ENCODE results near the gene ABAT.

- TF ChIP-seq, protein P1, sequence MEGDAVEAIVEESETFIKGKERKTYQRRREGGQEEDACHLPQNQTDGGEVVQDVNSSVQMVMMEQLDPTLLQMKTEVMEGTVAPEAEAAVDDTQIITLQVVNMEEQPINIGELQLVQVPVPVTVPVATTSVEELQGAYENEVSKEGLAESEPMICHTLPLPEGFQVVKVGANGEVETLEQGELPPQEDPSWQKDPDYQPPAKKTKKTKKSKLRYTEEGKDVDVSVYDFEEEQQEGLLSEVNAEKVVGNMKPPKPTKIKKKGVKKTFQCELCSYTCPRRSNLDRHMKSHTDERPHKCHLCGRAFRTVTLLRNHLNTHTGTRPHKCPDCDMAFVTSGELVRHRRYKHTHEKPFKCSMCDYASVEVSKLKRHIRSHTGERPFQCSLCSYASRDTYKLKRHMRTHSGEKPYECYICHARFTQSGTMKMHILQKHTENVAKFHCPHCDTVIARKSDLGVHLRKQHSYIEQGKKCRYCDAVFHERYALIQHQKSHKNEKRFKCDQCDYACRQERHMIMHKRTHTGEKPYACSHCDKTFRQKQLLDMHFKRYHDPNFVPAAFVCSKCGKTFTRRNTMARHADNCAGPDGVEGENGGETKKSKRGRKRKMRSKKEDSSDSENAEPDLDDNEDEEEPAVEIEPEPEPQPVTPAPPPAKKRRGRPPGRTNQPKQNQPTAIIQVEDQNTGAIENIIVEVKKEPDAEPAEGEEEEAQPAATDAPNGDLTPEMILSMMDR (IDR thresholded peaks at IDR 0.05 in 4 of 5, conservative IDR thresholded peaks at IDR 0.05 in 1 of 5), result peak; percentile 44 to 77 (median 54)
- no peak for TF ChIP-seq POLR2A (IDR thresholded peaks at IDR 0.05)
Measured at GRCh38 chr16:8660841-8661301, 13.5 kb upstream of the ABAT start.

All from gastrocnemius medialis (tissue), 4 donors.